ENCODE results near the gene SPTBN1.

GRCh38 chr2:54706622-54707021 lies 250.5 kb downstream of the SPTBN1 start:
- TF ChIP-seq SP1 (IDR thresholded peaks at IDR 0.05) (no peak), ZNF384 (IDR thresholded peaks at IDR 0.05) (no peak), SUZ12 (IDR thresholded peaks at IDR 0.05) (no peak), HDGF (IDR thresholded peaks at IDR 0.05; ENCODE audit: borderline replicate concordance) (no peak), FOXK2 (IDR thresholded peaks at IDR 0.05) (no peak), FOXA1 (IDR thresholded peaks at IDR 0.05) (no peak), ELF4 (IDR thresholded peaks at IDR 0.05) (no peak), BHLHE40 (IDR thresholded peaks at IDR 0.05; ENCODE audit: borderline replicate concordance) (no peak), TARDBP (IDR thresholded peaks at IDR 0.05) (no peak)

All from HEK293T (cell line).